Measurements from ENCODE around the gene UBE2L3.

- TF ChIP-seq POLR2A (IDR thresholded peaks at IDR 0.05; ENCODE audit: low read length) (no peak), GATA1 (IDR thresholded peaks at IDR 0.05; ENCODE audit: low read depth, low read length) (no peak)
Observed at GRCh38 chr22:21599053-21599893, 31.8 kb downstream of the UBE2L3 start.
